Nucleus accumbens (tissue), 56 donors: ENCODE results near the gene RSRC1.

Source experiments
- DNase-seq, 56 donors: peaks; one replicate each; lab custom pipeline; 2025; lab: John Stamatoyannopoulos, UW

Gene RSRC1

DNA sequence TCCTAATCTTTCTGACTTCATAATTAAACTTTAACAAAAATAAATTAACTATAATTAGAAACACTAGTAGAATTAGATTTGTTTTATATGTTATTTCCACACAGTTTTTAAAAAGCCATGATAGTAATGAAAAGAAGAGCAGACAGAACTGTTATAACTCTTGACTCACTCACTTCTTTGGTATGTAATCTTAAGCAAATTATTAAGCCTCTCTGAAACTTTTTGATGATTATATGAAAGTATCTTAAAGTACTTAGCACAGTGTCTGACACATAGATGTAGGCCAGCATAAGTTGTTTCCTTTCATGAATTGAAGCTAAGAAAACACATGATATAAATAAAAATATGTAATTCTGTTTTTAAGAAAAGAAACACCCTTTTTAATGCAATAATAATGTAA lies 337.5 kb downstream of the RSRC1 start:
- DNase-seq, result no peak

GRCh38 chr3:158451405-158452055 lies 341.6 kb downstream of the RSRC1 start:
- no peak for DNase-seq

DNA sequence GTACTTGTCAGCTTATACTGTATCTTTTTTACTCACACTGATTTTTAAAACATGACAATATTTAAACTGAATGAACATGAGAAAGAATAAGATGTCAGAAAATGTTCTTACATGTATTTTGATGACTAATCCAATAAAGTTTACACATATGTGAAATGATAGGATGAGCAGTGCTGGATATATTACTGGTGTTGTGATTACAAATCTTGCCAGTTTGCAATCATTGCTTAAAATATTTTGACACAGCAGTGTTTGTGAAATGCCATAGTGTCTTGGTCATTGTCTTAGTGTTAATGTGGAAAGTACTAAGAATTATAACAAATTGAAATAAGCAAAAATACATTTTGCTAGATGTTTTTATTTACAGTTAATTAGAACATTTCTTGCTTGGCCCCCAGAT lies 342.4 kb downstream of the RSRC1 start:
- no peak for DNase-seq

DNA sequence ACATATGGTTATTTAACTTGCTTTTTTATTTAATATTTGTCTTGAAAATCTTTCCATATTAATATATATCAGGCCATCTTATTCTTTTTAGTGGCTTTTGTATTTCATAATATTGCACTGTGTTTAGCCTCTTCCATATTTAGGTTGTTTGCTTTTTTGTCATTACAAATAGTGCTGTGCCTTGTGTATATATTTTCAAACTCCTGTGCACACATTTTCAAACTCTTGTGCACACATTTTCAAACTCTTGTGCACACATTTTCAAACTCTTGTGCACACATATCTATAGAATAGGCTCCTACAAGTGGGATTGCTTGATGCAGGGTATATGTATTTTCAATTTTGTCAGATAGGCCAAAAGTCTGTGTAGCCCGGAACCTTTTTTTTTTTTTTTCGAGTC lies 343.1 kb downstream of the RSRC1 start:
- no peak for DNase-seq

GRCh38 chr3:158453865-158454264 lies 344.0 kb downstream of the RSRC1 start:
- DNase-seq, result no peak

GRCh38 chr3:158455406-158455805 lies 345.5 kb downstream of the RSRC1 start:
- no peak for DNase-seq

GRCh38 chr3:158456114-158456513 lies 346.2 kb downstream of the RSRC1 start:
- DNase-seq, result no peak

GRCh38 chr3:158458464-158458863 lies 348.6 kb downstream of the RSRC1 start:
- DNase-seq, result no peak

- DNase-seq, result no peak
Measured at GRCh38 chr3:158460926-158461325, 351.0 kb downstream of the RSRC1 start.

DNA sequence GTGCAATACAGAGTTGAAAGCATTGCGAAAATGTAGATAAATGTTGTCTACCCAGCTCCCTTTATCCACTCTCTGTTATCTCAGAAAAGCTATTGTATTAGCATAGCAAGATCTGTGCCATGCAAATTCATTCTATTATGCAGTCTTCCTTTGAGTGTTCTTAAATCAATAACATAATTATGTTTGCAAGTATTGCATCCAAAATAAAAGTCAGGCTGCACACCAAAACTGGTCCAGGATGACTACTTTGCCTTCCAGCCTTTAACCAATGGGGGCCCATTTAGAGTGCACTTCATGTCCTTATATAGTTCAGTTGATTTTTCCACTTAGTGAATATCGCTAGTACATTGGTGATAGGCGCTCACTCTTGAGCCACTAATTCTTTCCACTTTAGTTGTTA lies 353.7 kb downstream of the RSRC1 start:
- no peak for DNase-seq

DNA sequence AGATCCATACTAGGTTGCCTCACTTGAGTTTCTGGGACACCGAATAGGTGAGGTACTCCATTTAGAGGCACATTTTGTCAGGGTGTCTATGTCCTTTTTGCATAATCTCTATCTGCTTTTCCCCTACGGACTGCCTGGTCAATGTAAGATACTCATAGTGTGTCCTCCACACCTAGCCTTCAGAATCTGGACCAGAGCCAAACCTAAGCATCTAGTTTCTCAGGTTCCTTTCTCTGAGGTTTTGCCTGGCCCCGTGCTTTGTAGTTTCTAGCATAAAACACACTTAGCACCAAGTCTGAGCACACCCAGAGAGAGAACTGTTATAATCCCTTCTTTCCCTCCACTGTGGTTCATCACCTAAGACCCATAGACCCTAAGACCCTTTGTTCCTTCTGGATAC lies 355.2 kb downstream of the RSRC1 start:
- no peak for DNase-seq

- no peak for DNase-seq
Measured at GRCh38 chr3:158470944-158471638, 361.2 kb downstream of the RSRC1 start.

DNA sequence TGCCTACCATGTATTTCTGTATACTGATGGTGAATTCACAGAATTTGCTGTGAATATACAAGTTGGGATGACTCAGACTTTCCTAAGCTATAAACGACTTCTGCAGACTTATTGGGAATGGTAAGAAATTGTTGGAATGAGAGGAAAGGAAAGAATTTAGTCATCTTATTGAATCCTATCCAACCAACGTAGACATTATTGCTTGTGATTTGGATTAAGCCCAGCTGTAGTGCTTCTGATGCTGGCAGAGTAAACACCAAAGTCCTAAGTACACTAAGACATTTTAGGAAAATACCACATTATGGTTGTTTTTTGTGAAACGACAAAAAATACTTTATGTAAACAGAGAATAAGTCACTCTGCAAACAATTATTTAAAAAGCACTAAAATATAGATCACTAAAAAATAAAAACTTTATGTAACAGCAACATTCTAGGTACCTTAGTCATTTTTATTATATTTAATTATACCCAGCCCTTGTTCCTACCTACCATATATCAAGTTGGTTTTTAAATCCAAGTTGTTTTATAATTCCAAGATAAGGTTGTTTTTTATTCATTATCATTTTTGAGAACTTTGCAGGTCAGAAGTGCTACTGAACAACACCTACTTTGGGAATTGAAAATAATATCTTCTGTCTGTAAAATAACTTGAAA lies 361.9 kb downstream of the RSRC1 start:
- DNase-seq, result no peak

DNA sequence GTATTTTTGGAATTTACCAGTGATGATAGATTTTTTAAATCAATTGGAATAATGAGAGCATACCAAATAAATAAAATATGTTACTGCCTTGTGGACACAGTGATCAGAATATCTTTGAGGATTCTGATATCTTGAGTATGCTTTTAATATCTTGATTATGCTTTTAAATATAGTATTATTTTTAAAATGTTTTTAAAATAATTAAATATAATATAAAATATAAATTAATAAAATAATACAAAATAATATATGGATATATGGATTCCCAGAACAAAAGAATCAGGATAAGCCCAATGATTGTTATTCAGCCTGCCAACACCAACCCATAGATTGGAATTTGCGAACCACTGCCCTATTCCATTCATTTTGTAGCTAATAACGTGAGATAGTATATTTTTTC lies 369.2 kb downstream of the RSRC1 start:
- no peak for DNase-seq

GRCh38 chr3:158483701-158484235 lies 373.9 kb downstream of the RSRC1 start:
- no peak for DNase-seq

- no peak for DNase-seq
Measured at GRCh38 chr3:158486200-158486599, 376.3 kb downstream of the RSRC1 start.

DNA sequence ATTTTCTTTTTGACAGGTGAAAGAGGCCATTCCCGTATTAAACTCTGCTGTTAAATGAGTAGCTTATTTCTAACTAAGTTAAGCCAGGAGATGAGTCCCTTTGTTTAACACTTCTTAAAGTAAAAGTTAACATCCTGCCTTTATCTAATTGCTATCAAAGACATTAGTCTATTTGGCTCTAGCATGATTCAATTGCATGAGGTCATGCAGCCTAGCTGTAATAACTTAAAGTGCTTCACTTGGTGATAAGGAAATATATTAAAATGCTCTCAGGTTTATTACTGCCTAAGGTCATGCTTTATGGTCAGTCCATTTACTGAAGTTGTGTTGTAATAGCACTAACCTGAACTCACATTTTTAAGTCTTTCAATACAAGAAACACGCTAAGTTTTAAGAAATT lies 378.8 kb downstream of the RSRC1 start:
- no peak for DNase-seq

DNA sequence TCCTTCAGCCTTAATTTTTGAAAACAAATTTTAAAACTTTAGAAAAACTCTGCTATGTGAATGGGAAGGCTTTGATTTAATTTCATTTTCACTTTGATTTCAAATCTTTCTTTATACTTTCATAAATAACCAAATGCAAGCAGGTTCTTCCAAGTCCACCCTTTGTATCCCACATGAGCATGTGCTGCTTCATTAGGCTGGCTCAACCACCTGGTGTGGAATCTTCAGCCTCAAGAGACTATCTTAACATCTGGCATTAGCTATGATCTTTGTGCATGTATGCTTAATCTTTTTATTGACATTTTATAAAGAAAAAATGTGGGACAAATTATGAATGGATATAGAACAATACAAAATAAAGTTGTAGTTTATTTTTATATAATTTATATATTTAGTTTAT lies 379.3 kb downstream of the RSRC1 start:
- no peak for DNase-seq

GRCh38 chr3:158491968-158492367 lies 382.1 kb downstream of the RSRC1 start:
- DNase-seq, result peak in 14 of 56 donors; percentile 6 to 58 (median 22)

- peak in 10 of 56 donors; percentile 2 to 42 (median 10) for DNase-seq
Measured at GRCh38 chr3:158492685-158493084, 382.8 kb downstream of the RSRC1 start.

GRCh38 chr3:158493931-158494330 lies 384.0 kb downstream of the RSRC1 start:
- DNase-seq, result no peak

DNA sequence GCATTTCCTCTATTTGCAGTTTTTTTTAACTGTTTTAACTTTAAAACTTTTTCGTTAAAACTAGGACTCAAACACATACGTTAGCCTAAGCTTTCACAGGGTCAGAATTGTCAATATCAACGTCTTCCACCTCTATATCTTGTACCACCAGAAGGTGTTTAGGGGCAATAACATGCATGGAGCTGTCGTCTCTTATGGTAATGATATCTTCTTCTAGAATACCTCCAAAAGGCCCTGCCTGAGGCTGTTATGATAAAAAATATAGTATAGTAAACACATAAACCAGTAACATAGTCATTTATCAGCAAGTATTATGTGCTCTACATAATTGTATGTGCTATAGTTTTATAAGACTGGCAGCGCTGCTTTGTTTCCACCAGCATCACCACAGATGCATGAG lies 384.8 kb downstream of the RSRC1 start:
- DNase-seq, result no peak
